ENCODE results near the gene PFKFB3.

DNA sequence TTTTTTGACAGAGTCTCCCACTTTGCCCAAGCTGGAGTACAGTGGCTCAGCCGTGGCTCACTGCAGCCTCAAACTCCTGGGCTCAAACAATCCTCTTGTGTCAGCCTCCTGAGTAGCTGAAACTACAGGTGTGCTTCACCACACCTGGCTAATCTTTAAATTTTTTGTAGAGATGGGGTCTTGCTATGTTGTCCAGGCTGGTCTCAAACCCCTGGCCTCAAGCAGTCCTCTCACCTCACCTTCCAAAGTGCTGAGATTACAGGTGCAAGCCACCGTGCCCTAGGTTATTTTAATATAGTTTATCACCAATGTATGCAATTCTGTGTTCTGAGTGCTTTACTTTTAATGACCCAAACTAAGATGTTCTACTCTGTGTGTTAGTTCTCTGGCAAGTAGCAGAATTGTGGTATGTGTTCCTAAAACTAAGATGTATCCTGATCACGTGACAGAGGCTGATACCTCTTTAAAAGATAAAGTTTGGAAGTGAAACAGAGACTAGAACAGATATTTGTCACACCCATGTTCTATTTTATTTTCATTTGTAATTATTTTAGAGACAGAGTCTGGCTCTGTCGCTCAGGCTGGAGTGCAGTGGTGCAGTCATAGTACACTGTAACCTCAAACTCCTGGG lies 22.1 kb upstream of the PFKFB3 start:
- TF ChIP-seq GATA3 (IDR thresholded peaks at IDR 0.05; ENCODE audit: low read depth, low read length) (no peak), GATA2 (IDR thresholded peaks at IDR 0.05; ENCODE audit: low read depth, low read length) (no peak)
